Measurements from ENCODE around the gene GLRX3.
"Not testable (repeated sequence)": the region's sequence is repeated elsewhere in the genome, so short reads cannot be mapped to it uniquely, and the experiment has no call there.

GLRX3 gene

GRCh38 chr10:130136226-130137089 is at the start of gene GLRX3:
Gene GLRX3 (plus strand): TSS chr10:130136391. CDS start chr10:130136421, 30 bp downstream.
- Mint-ChIP-seq H3K36me3 (ENCODE audit: low read depth) (peaks cover 5% of the 10 kb centered on the region), H3K9me3 (no peaks in the 10 kb centered on the region), H3K27ac (peak within 1 kb of the TSS; percentile 86), H3K27me3 (ENCODE audit: low read depth) (peaks cover 22% of the 10 kb centered on the region), H3K4me3 (peak within 1 kb of the TSS; percentile 90), H3K4me1 (ENCODE audit: low read depth) (peaks cover 35% of the 10 kb centered on the region)

- H3K9me3 Mint-ChIP-seq = peaks cover 21% of the 10 kb centered on the region
- H3K27ac Mint-ChIP-seq; H3K4me1 Mint-ChIP-seq (ENCODE audit: low read depth); H3K36me3 Mint-ChIP-seq (ENCODE audit: low read depth); H3K27me3 Mint-ChIP-seq (ENCODE audit: low read depth); H3K4me3 Mint-ChIP-seq: not testable (repeated sequence)
Observed at GRCh38 chr10:130090565-130090964, 45.6 kb upstream of the GLRX3 start.

- no peak overlapping the region for H3K4me3 Mint-ChIP-seq
Observed at GRCh38 chr10:130099344-130099743, 36.8 kb upstream of the GLRX3 start.

GRCh38 chr10:130105724-130106123 is 30.5 kb upstream of the GLRX3 start:
- peaks cover 28% of the 10 kb centered on the region for H3K4me1 Mint-ChIP-seq (ENCODE audit: low read depth)
- no peak overlapping the region for H3K4me3 Mint-ChIP-seq
- no peak overlapping the region for H3K27ac Mint-ChIP-seq
- no peaks in the 10 kb centered on the region for H3K27me3 Mint-ChIP-seq (ENCODE audit: low read depth)
- peaks cover 2% of the 10 kb centered on the region for H3K36me3 Mint-ChIP-seq (ENCODE audit: low read depth)
- H3K9me3 Mint-ChIP-seq = no peaks in the 10 kb centered on the region

More at GRCh38 chr10:130099344-130099743, 36.8 kb upstream of the GLRX3 start:
- Mint-ChIP-seq H3K9me3 (no peaks in the 10 kb centered on the region), H3K27ac (no peak overlapping the region), H3K27me3 (ENCODE audit: low read depth) (no peaks in the 10 kb centered on the region), H3K36me3 (ENCODE audit: low read depth) (no peaks in the 10 kb centered on the region), H3K4me1 (ENCODE audit: low read depth) (no peaks in the 10 kb centered on the region)

- H3K27me3 Mint-ChIP-seq (ENCODE audit: low read depth); H3K36me3 Mint-ChIP-seq (ENCODE audit: low read depth); H3K9me3 Mint-ChIP-seq: not testable (repeated sequence)
- Mint-ChIP-seq H3K4me1 (ENCODE audit: low read depth) (peaks cover 41% of the 10 kb centered on the region), H3K4me3 (peak overlapping the region; percentile 32), H3K27ac (peak overlapping the region; percentile 39)
Observed at GRCh38 chr10:130108146-130108545, 28.0 kb upstream of the GLRX3 start.

- Mint-ChIP-seq H3K4me1 (ENCODE audit: low read depth) (peaks cover 43% of the 10 kb centered on the region), H3K4me3 (peak overlapping the region; percentile 70), H3K27ac (peak overlapping the region; percentile 56), H3K9me3 (no peaks in the 10 kb centered on the region), H3K36me3 (ENCODE audit: low read depth) (peaks cover 8% of the 10 kb centered on the region), H3K27me3 (ENCODE audit: low read depth) (no peaks in the 10 kb centered on the region)
Observed at GRCh38 chr10:130108934-130109604, 27.1 kb upstream of the GLRX3 start.

- no peaks in the 10 kb centered on the region for H3K27me3 Mint-ChIP-seq (ENCODE audit: low read depth)
Observed at GRCh38 chr10:130109796-130110245, 26.4 kb upstream of the GLRX3 start.

GRCh38 chr10:130110246-130111112 is 25.7 kb upstream of the GLRX3 start, which contains the start of gene C10orf143:
Gene C10orf143 (minus strand): TSS chr10:130110830. CDS start chr10:130110772, 58 bp downstream.
- Mint-ChIP-seq H3K4me3 (peak within 1 kb of the TSS; percentile 92), H3K27me3 (ENCODE audit: low read depth) (no peaks in the 10 kb centered on the region), H3K36me3 (ENCODE audit: low read depth) (peaks cover 8% of the 10 kb centered on the region), H3K27ac (peak within 1 kb of the TSS; percentile 96), H3K9me3 (no peaks in the 10 kb centered on the region), H3K4me1 (ENCODE audit: low read depth) (peaks cover 43% of the 10 kb centered on the region)

More at GRCh38 chr10:130109796-130110245, 26.4 kb upstream of the GLRX3 start:
- H3K36me3 Mint-ChIP-seq (ENCODE audit: low read depth) = peaks cover 8% of the 10 kb centered on the region
- peak overlapping the region; percentile 92 for H3K4me3 Mint-ChIP-seq
- H3K27ac Mint-ChIP-seq = peak overlapping the region; percentile 96
- H3K9me3 Mint-ChIP-seq = no peaks in the 10 kb centered on the region
- peaks cover 43% of the 10 kb centered on the region for H3K4me1 Mint-ChIP-seq (ENCODE audit: low read depth)

GRCh38 chr10:130111113-130111851 is 24.9 kb upstream of the GLRX3 start:
- H3K27me3 Mint-ChIP-seq (ENCODE audit: low read depth) = no peaks in the 10 kb centered on the region
- H3K9me3 Mint-ChIP-seq = no peaks in the 10 kb centered on the region
- H3K4me3 Mint-ChIP-seq = peak overlapping the region; percentile 92
- peaks cover 8% of the 10 kb centered on the region for H3K36me3 Mint-ChIP-seq (ENCODE audit: low read depth)
- peak overlapping the region; percentile 96 for H3K27ac Mint-ChIP-seq
- H3K4me1 Mint-ChIP-seq (ENCODE audit: low read depth) = peaks cover 43% of the 10 kb centered on the region

- H3K4me3 Mint-ChIP-seq = peak overlapping the region; percentile 92
- peaks cover 39% of the 10 kb centered on the region for H3K4me1 Mint-ChIP-seq (ENCODE audit: low read depth)
- peak overlapping the region; percentile 96 for H3K27ac Mint-ChIP-seq
- peaks cover 8% of the 10 kb centered on the region for H3K36me3 Mint-ChIP-seq (ENCODE audit: low read depth)
- no peaks in the 10 kb centered on the region for H3K27me3 Mint-ChIP-seq (ENCODE audit: low read depth)
- H3K9me3 Mint-ChIP-seq = no peaks in the 10 kb centered on the region
Observed at GRCh38 chr10:130111852-130112180, 24.4 kb upstream of the GLRX3 start.

GRCh38 chr10:130112821-130113220 is 23.4 kb upstream of the GLRX3 start:
- Mint-ChIP-seq H3K27ac (no peak overlapping the region), H3K4me3 (no peak overlapping the region), H3K9me3 (peaks cover 7% of the 10 kb centered on the region), H3K4me1 (ENCODE audit: low read depth) (peaks cover 33% of the 10 kb centered on the region), H3K36me3 (ENCODE audit: low read depth) (peaks cover 8% of the 10 kb centered on the region), H3K27me3 (ENCODE audit: low read depth) (no peaks in the 10 kb centered on the region)

GRCh38 chr10:130116942-130117341 is 19.2 kb upstream of the GLRX3 start:
- not testable (repeated sequence) for H3K4me1 Mint-ChIP-seq (ENCODE audit: low read depth); H3K27ac Mint-ChIP-seq; H3K36me3 Mint-ChIP-seq (ENCODE audit: low read depth); H3K4me3 Mint-ChIP-seq; H3K9me3 Mint-ChIP-seq; H3K27me3 Mint-ChIP-seq (ENCODE audit: low read depth)

GRCh38 chr10:130117535-130117934 is 18.7 kb upstream of the GLRX3 start:
- H3K36me3 Mint-ChIP-seq (ENCODE audit: low read depth); H3K27ac Mint-ChIP-seq; H3K4me3 Mint-ChIP-seq; H3K27me3 Mint-ChIP-seq (ENCODE audit: low read depth); H3K9me3 Mint-ChIP-seq; H3K4me1 Mint-ChIP-seq (ENCODE audit: low read depth): not testable (repeated sequence)
